Breast epithelium (tissue), 4 donors: ENCODE results near the gene WDR37. TPM values are rescaled to one million over a fixed set of nuclear protein-coding genes. Genes with fewer than 3 reads are reported as not detected.
"Not testable (repeated sequence)": the region's sequence is repeated elsewhere in the genome, so short reads cannot be mapped to it uniquely, and the experiment has no call there.

Experiments
- DNase-seq, 2 donors: peaks; one replicate each; pipeline ENCODE4 v3.0.0-alpha.2; 2019; ENCODE audit warnings: low spot score in 2 of 2
- H3K27ac ChIP-seq, 2 donors: fragments of 200-600 bp; sonication (generic) in 1 of 2; one replicate each; pipeline ENCODE4 v1.5.1; 2016 to 2019; ENCODE audit warnings: mild to moderate bottlenecking in 1 of 2
- H3K27me3 ChIP-seq, 2 donors: fragments of 200-600 bp; sonication (generic) in 1 of 2; one replicate each; pipeline versions ENCODE4 v1.5.1 to v1.6.0; 2017 to 2019; ENCODE audit warnings: control low read depth in 1 of 2, mild to moderate bottlenecking in 1 of 2
- H3K36me3 ChIP-seq: fragments of 200-600 bp; one replicate; pipeline ENCODE4 v1.5.1; 2019
- H3K4me1 ChIP-seq, 2 donors: fragments of 200-600 bp; sonication (generic); one replicate each; pipeline ENCODE4 v1.5.1; 2016 to 2019; ENCODE audit warnings: control low read depth in 1 of 2
- H3K4me3 ChIP-seq, 3 donors: fragments of 200-600 bp; sonication (generic); 1 replicate in 2 of 3; 2 replicates in 1 of 3; pipeline ENCODE4 v1.5.1; 2016 to 2019; ENCODE audit warnings: mild to moderate bottlenecking in 3 of 3, moderate library complexity in 2 of 3
- H3K9me3 ChIP-seq, 2 donors: fragments of 200-600 bp; sonication (generic) in 1 of 2; one replicate each; pipeline ENCODE4 v1.5.1; 2016 to 2019; ENCODE audit warnings: control low read depth in 1 of 2
- POLR2A ChIP-seq: fragments of 450-650 bp; IDR thresholded peaks from one replicate; pipeline ENCODE4 v1.6.1; 2016; ENCODE audit warnings: antibody characterized with exemption, mild to moderate bottlenecking, moderate library complexity
- POLR2AphosphoS5 ChIP-seq, 3 donors: sonication (generic); formaldehyde crosslinking; IDR thresholded peaks; one replicate each; pipeline ENCODE4 v1.6.1; 2017; ENCODE audit warnings: antibody characterized with exemption in 3 of 3
- intact Hi-C: fragments of 100-400 bp; cut with DNase I; formaldehyde crosslinking; loops from one replicate; pipeline ENCODE4 v1.15.1; 2023; ENCODE audit warnings: low total_unique reads
- total RNA-seq, 3 donors: library from RNA; depleted of rRNA; stranded (reverse); fragments of >200 nt; gene quantifications; one replicate each; pipeline ENCODE4 v1.1.0, GENCODE V29; 2016
- TF ChIP-seq, protein P1 (sequence below), 3 donors: fragments of 450-650 bp; IDR thresholded peaks; one replicate each; pipeline ENCODE4 v1.5.1; 2016 to 2017; ENCODE audit warnings: antibody characterized with exemption in 3 of 3, mild to moderate bottlenecking in 3 of 3, moderate library complexity in 3 of 3

Gene WDR37
- total RNA-seq, 3 donors from 2014 or later, result 13.9 to 18.0 (median 14.4) TPM

- intact Hi-C loops, result no loop called here
- H3K27ac ChIP-seq, result no peak overlapping the region
- H3K27me3 ChIP-seq, result no peaks in the 10 kb centered on the region
- TF ChIP-seq, protein P1, sequence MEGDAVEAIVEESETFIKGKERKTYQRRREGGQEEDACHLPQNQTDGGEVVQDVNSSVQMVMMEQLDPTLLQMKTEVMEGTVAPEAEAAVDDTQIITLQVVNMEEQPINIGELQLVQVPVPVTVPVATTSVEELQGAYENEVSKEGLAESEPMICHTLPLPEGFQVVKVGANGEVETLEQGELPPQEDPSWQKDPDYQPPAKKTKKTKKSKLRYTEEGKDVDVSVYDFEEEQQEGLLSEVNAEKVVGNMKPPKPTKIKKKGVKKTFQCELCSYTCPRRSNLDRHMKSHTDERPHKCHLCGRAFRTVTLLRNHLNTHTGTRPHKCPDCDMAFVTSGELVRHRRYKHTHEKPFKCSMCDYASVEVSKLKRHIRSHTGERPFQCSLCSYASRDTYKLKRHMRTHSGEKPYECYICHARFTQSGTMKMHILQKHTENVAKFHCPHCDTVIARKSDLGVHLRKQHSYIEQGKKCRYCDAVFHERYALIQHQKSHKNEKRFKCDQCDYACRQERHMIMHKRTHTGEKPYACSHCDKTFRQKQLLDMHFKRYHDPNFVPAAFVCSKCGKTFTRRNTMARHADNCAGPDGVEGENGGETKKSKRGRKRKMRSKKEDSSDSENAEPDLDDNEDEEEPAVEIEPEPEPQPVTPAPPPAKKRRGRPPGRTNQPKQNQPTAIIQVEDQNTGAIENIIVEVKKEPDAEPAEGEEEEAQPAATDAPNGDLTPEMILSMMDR (IDR thresholded peaks at IDR 0.05), result no peak
- no peak for TF ChIP-seq POLR2A
- no peak for TF ChIP-seq POLR2AphosphoS5 (IDR thresholded peaks at IDR 0.05)
- no peaks in the 10 kb centered on the region for H3K4me1 ChIP-seq
- no peaks in the 10 kb centered on the region for H3K9me3 ChIP-seq
- no peak overlapping the region for H3K4me3 ChIP-seq
- no peak for DNase-seq
- H3K36me3 ChIP-seq, result peaks cover 4% of the 10 kb centered on the region
Measured at GRCh38 chr10:1116051-1116450, 59.9 kb downstream of the WDR37 start.

GRCh38 chr10:1116696-1117280, 60.6 kb downstream of the WDR37 start:
- peaks cover 4% of the 10 kb centered on the region for H3K36me3 ChIP-seq
- no peak overlapping the region for H3K27ac ChIP-seq
- H3K4me1 ChIP-seq, result no peaks in the 10 kb centered on the region
- no peak for DNase-seq
- no peak overlapping the region for H3K4me3 ChIP-seq
- TF ChIP-seq, protein P1 (IDR thresholded peaks at IDR 0.05), result no peak
- TF ChIP-seq POLR2AphosphoS5 (IDR thresholded peaks at IDR 0.05), result no peak
- no peak for TF ChIP-seq POLR2A
- intact Hi-C loops, result no loop called here
- no peaks in the 10 kb centered on the region for H3K9me3 ChIP-seq
- no peaks in the 10 kb centered on the region for H3K27me3 ChIP-seq

- TF ChIP-seq POLR2A, result no peak
- no peak for TF ChIP-seq POLR2AphosphoS5 (IDR thresholded peaks at IDR 0.05)
- TF ChIP-seq, protein P1 (IDR thresholded peaks at IDR 0.05), result no peak
- Histone ChIP-seq H3K4me3 (no peak overlapping the region), H3K27ac (no peak overlapping the region), H3K4me1 (no peaks in the 10 kb centered on the region), H3K9me3 (no peaks in the 10 kb centered on the region), H3K27me3 (no peaks in the 10 kb centered on the region), H3K36me3 (no peaks in the 10 kb centered on the region)
- intact Hi-C loops, result no loop called here
- no peak for DNase-seq
Measured at GRCh38 chr10:1117651-1118050, 61.5 kb downstream of the WDR37 start.

DNA sequence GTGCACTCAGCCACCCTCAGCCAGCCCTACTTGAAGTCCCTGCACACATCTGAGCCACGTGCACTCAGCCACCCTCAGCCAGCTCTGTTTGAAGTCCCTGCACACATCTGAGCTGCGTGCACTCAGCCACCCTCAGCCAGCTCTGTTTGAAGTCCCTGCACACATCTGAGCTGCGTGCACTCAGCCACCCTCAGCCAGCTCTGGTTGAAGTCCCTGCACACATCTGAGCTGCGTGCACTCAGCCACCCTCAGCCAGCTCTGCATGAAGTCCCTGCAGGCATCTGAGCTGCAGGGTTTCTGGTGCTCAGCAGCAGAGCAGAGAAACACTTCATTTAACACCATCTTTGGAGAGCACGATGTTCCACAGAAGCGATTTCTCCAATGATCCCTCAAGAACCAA, 62.1 kb downstream of the WDR37 start:
- H3K9me3 ChIP-seq, H3K36me3 ChIP-seq, H3K4me1 ChIP-seq, DNase-seq, H3K4me3 ChIP-seq, H3K27me3 ChIP-seq, intact Hi-C loops, H3K27ac ChIP-seq: not testable (repeated sequence)

- Histone ChIP-seq H3K27ac (no peak overlapping the region), H3K4me1 (no peaks in the 10 kb centered on the region), H3K36me3 (no peaks in the 10 kb centered on the region), H3K9me3 (no peaks in the 10 kb centered on the region), H3K27me3 (no peaks in the 10 kb centered on the region), H3K4me3 (no peak overlapping the region)
- TF ChIP-seq, protein P1 (IDR thresholded peaks at IDR 0.05), result no peak
- TF ChIP-seq POLR2A, result no peak
- TF ChIP-seq POLR2AphosphoS5 (IDR thresholded peaks at IDR 0.05), result no peak
- no peak for DNase-seq
- intact Hi-C loops, result no loop called here
Measured at GRCh38 chr10:1119027-1119426, 62.8 kb downstream of the WDR37 start.

DNA sequence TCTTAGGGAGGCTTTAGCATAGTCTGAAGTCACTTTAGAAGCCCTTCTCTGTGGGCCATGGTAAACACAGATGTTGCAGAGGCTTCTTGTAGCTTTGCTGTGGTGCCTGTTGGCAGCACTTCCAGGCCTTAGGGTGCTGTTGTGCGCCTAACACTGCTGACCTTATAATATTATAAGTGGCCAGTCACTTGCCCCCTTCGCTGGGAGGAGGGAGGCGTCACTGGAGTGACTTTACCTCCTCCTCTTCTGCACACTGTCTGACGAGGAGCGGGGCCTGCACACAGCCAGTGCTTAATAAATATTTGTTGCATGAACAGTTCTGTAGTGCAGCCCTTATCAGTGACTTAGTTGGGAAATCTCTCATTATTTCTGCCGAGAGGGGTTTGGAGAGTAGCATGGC, 63.3 kb downstream of the WDR37 start:
- TF ChIP-seq, protein P1 (IDR thresholded peaks at IDR 0.05), result no peak
- TF ChIP-seq POLR2A (no peak), POLR2AphosphoS5 (IDR thresholded peaks at IDR 0.05) (no peak)
- no peak overlapping the region for H3K27ac ChIP-seq
- H3K27me3 ChIP-seq, result no peaks in the 10 kb centered on the region
- DNase-seq, result no peak
- H3K4me3 ChIP-seq, result no peak overlapping the region
- intact Hi-C loops, result no loop called here
- no peaks in the 10 kb centered on the region for H3K4me1 ChIP-seq
- H3K9me3 ChIP-seq, result no peaks in the 10 kb centered on the region
- no peaks in the 10 kb centered on the region for H3K36me3 ChIP-seq
